K562 (cell line): Measurements from ENCODE around the gene CDR2L. TPM values are rescaled to one million over a fixed set of nuclear protein-coding genes. Genes with fewer than 3 reads are reported as not detected.
A peak's percentile ranks its signal among the peaks of the same experiment; 100 is the strongest.

ENCODE experiments used
- BRF2 ChIP-seq: IDR thresholded peaks from 3 replicates; pipeline ENCODE4 v1.6.1; 2011; ENCODE audit warnings: borderline replicate concordance, mild to moderate bottlenecking; ENCODE audit not compliant: insufficient read length, insufficient read depth
- C11orf30 ChIP-seq: fragments of 450-650 bp; IDR thresholded peaks from 2 replicates; pipeline ENCODE4 v1.6.1; 2016; ENCODE audit warnings: low read depth, mild to moderate bottlenecking
- JUN ChIP-seq, 2 experiments: sonication (generic) in 1 of 2; formaldehyde crosslinking in 1 of 2; IDR thresholded peaks; 2 replicates each; pipeline versions ENCODE4 v1.6.1 to v1.8.0; 2012 to 2022; ENCODE audit warnings: borderline replicate concordance in 2 of 2, mild to moderate bottlenecking in 2 of 2, improper control_type of control experiment in 1 of 2, low read depth in 1 of 2, low read length in 1 of 2, missing genetic modification reagents in 1 of 2
- POLR2G ChIP-seq: fragments of 200-400 bp; formaldehyde crosslinking; IDR thresholded peaks from 2 replicates; pipeline ENCODE4 v1.6.1; 2017; ENCODE audit warnings: low read depth, mild to moderate bottlenecking, antibody characterized with exemption, low read length, moderate library complexity
- SIN3A ChIP-seq, 2 experiments: fragments of 150-350 bp in 1 of 2; IDR thresholded peaks; 2 replicates each; pipeline ENCODE4 v1.6.1; 2011 to 2016; ENCODE audit warnings: borderline replicate concordance in 2 of 2, low read depth in 2 of 2, low read length in 2 of 2, mild to moderate bottlenecking in 2 of 2, moderate library complexity in 2 of 2; ENCODE audit not compliant: control insufficient read depth in 1 of 2
- TAF15 ChIP-seq: fragments of 200-400 bp; formaldehyde crosslinking; IDR thresholded peaks from 2 replicates; pipeline ENCODE4 v1.6.1; 2017; ENCODE audit warnings: mild to moderate bottlenecking, low read depth, low read length, moderate library complexity
- TCF15 ChIP-seq: fragments of 250-450 bp; sonication (Bioruptor Pico); IDR thresholded peaks from 2 replicates; pipeline ENCODE4 v1.8.0; 2022; ENCODE audit warnings: moderate library complexity, mild to moderate bottlenecking, inconsistent platforms
- ZBTB9 ChIP-seq: fragments of 450-650 bp; formaldehyde crosslinking; IDR thresholded peaks from 2 replicates; pipeline ENCODE4 v1.4.0; 2020; ENCODE audit warnings: mild to moderate bottlenecking, moderate library complexity
- ZKSCAN1 ChIP-seq: fragments of 150-350 bp; IDR thresholded peaks from 2 replicates; pipeline ENCODE4 v1.6.1; 2016; ENCODE audit warnings: low read depth, low read length
- ZNF124 ChIP-seq: sonication (generic); formaldehyde crosslinking; IDR thresholded peaks from 2 replicates; pipeline ENCODE4 v1.8.1; 2022; ENCODE audit warnings: missing genetic modification reagents
- ZNF23 ChIP-seq: fragments of 250-450 bp; sonication (Bioruptor Pico); IDR thresholded peaks from 2 replicates; pipeline ENCODE4 v1.4.0; 2020; ENCODE audit warnings: mild to moderate bottlenecking
- ZNF24 ChIP-seq: fragments of 450-650 bp; IDR thresholded peaks from 2 replicates; pipeline ENCODE4 v1.6.1; 2016
- ZNF407 ChIP-seq: fragments of 450-650 bp; IDR thresholded peaks from 2 replicates; pipeline ENCODE4 v1.6.1; 2016; ENCODE audit warnings: low read depth
- ZNF431 ChIP-seq: sonication (generic); formaldehyde crosslinking; IDR thresholded peaks from 2 replicates; pipeline ENCODE4 v1.8.0; 2022; ENCODE audit warnings: mild to moderate bottlenecking, missing genetic modification reagents
- ZNF444 ChIP-seq: fragments of 250-450 bp; sonication (Bioruptor Pico); IDR thresholded peaks from 2 replicates; pipeline ENCODE4 v1.4.0; 2020; ENCODE audit warnings: mild to moderate bottlenecking, moderate library complexity
- polyA plus RNA-seq, 8 experiments: library from polyadenylated mRNA; depleted of rRNA in 4 of 8; stranded (reverse) in 5 of 8; unstranded in 3 of 8; fragments of >200 nt; fragmentation: Nextera tagmentation in 2 of 8; fragmentation: Illumina TruSeq in 1 of 8; extraction: Ambion mirVana in 2 of 8; extraction: Trizol in 1 of 8; gene quantifications; 2 replicates each; pipeline versions ENCODE4 v1.2.1 to v1.2.3, GENCODE V29; 2011 to 2014; ENCODE audit warnings: inconsistent platforms in 1 of 8, missing spikeins in 1 of 8
- total RNA-seq, 7 experiments: library from RNA; depleted of rRNA in 6 of 7; stranded (reverse); fragments of >200 nt in 6 of 7; fragmentation: Illumina TruSeq in 2 of 7; extraction: Trizol in 2 of 7; gene quantifications; 2 replicates each; pipeline versions ENCODE4 v1.2.1 to v1.2.3, GENCODE V29; 2011 to 2021; ENCODE audit warnings: low replicate concordance in 1 of 7

Gene CDR2L
- total and polyA plus RNA-seq, 9 of the 15 experiments (the other 6 are each of a cell fraction or from before 2014, with no cell fraction given): 2.7 to 16.0 (median 7.3) TPM

GRCh38 chr17:74987909-74988711 is 678 bp downstream of the CDR2L start (continued):
- TF ChIP-seq C11orf30 (no peak), POLR2G (peak; percentile 54), ZNF23 (CRISPR knock-in tag) (no peak), ZKSCAN1 (no peak), ZBTB9 (CRISPR knock-in tag) (no peak), TAF15 (no peak), SIN3A (IDR thresholded peaks at IDR 0.05; ENCODE audit: borderline replicate concordance in 2 of 2, control insufficient read depth in 1 of 2, low read depth in 2 of 2, low read length in 2 of 2) (peak in 1 of 2 experiments; percentile 5; a peak in 1 of 4 replicates), ZNF124 (CRISPR knock-in tag) (no peak), BRF2 (no peak), JUN (IDR thresholded peaks at IDR 0.05; ENCODE audit: borderline replicate concordance, low read depth, low read length) (no peak), JUN (CRISPR knock-in tag; IDR thresholded peaks at IDR 0.05; ENCODE audit: borderline replicate concordance) (no peak), ZNF407 (no peak), ZNF431 (CRISPR knock-in tag) (no peak), TCF15 (CRISPR knock-in tag) (no peak), ZNF24 (no peak), ZNF444 (CRISPR knock-in tag) (no peak)
